Endothelial cell (in vitro differentiated cells): ENCODE results near the gene CCNY. TPM values are rescaled to one million over a fixed set of nuclear protein-coding genes. Genes with fewer than 3 reads are reported as not detected.

Source experiments
- DNase-seq: peaks from one replicate; pipeline ENCODE4 v3.0.0; 2021; ENCODE audit warnings: low spot score
- H3K27ac Mint-ChIP-seq: one replicate; pipeline ENCODE4 v1.8.0; 2021; ENCODE audit warnings: mixed read lengths, inconsistent platforms; ENCODE audit not compliant: unreplicated experiment
- H3K27me3 Mint-ChIP-seq: one replicate; pipeline ENCODE4 v1.8.0; 2021; ENCODE audit warnings: mild to moderate bottlenecking, moderate library complexity, mixed read lengths, inconsistent platforms; ENCODE audit not compliant: unreplicated experiment
- H3K36me3 Mint-ChIP-seq: one replicate; pipeline ENCODE4 v1.8.0; 2021; ENCODE audit warnings: mild to moderate bottlenecking, low read depth, mixed read lengths, inconsistent platforms; ENCODE audit not compliant: unreplicated experiment
- H3K4me1 Mint-ChIP-seq: one replicate; pipeline ENCODE4 v1.8.0; 2021; ENCODE audit warnings: mild to moderate bottlenecking, mixed read lengths, inconsistent platforms; ENCODE audit not compliant: unreplicated experiment
- H3K4me3 Mint-ChIP-seq: one replicate; pipeline ENCODE4 v1.8.0; 2021; ENCODE audit warnings: mild to moderate bottlenecking, mixed read lengths, inconsistent platforms; ENCODE audit not compliant: unreplicated experiment
- H3K9me3 Mint-ChIP-seq: one replicate; pipeline ENCODE4 v1.8.0; 2021; ENCODE audit warnings: mixed read lengths, inconsistent platforms; ENCODE audit not compliant: unreplicated experiment
- CTCF ChIP-seq: fragments of 200-600 bp; sonication (generic); IDR thresholded peaks from one replicate; pipeline ENCODE4 v1.5.0; 2021; ENCODE audit warnings: antibody characterized with exemption; ENCODE audit not compliant: unreplicated experiment
- total RNA-seq: library from RNA; stranded (reverse); fragmentation: NEBNext Ultra II Directional; extraction: Animal tissue kit (Norgen Biotek cat#: 25700); gene quantifications from one replicate; pipeline ENCODE4 v1.2.1, GENCODE V29; 2021; ENCODE audit not compliant: unreplicated experiment

Gene CCNY
- total RNA-seq, 1 donor from 2014 or later: 169 TPM

DNA sequence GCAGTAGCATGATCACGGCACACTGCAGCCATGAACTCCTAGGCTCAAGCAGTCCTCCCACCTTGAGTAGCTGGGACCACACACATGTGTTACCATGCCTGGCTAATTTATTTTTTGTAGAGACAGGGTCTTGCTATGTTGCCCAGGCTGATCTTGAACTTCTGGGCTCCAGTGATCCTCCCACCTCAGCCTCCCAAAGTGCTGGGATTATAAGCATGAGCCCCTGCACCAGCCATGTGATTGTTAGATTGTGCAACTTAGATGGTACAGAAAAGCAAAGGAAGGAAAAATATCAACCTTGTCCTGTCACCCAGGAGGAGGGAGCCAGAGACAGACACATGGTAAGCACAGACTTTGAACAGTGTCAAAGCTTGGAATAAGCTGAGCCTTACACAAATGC, 73.5 kb downstream of the CCNY start:
- no peak for DNase-seq
- Mint-ChIP-seq H3K27ac (no peak overlapping the region), H3K9me3 (peaks cover 8% of the 10 kb centered on the region), H3K4me1 (peaks cover 34% of the 10 kb centered on the region), H3K27me3 (peaks cover 6% of the 10 kb centered on the region), H3K36me3 (peaks cover 26% of the 10 kb centered on the region), H3K4me3 (no peak overlapping the region)
- no peak for TF ChIP-seq CTCF

GRCh38 chr10:35412003-35412723, 75.9 kb downstream of the CCNY start:
- no peak for DNase-seq
- Mint-ChIP-seq H3K4me3 (no peak overlapping the region), H3K36me3 (peaks cover 29% of the 10 kb centered on the region), H3K9me3 (peaks cover 8% of the 10 kb centered on the region), H3K27me3 (peaks cover 9% of the 10 kb centered on the region), H3K4me1 (peaks cover 53% of the 10 kb centered on the region), H3K27ac (no peak overlapping the region)
- no peak for TF ChIP-seq CTCF

DNA sequence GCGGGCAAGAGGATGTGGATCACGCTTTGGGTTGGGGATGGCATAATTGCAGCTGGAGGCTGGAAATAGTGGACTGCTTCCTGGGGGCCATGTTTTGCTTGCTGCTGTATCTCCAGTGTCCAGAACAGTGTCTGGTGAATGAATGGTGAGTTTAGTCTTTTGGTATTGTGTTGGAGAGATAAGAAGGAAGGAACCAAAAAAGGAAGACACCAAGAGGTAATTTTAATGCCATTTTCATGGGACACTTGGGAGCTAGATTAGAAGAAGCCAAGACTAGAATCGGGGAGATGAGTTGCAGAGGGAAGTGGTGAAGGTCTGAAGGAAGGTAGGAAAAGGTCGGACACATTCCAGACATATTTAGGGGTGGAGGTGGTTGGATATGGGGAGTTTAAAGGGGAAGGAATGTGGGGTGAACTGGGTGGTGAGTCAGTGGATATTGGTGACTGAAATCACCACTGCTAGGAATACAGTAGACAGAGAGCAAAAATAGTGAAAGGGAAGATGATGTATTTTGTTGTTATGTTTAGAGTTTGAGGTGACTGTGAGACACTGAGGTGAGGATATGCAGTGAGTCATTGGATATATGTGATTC, 76.7 kb downstream of the CCNY start:
- no peak overlapping the region for H3K4me3 Mint-ChIP-seq
- no peaks in the 10 kb centered on the region for H3K9me3 Mint-ChIP-seq
- DNase-seq: no peak
- peaks cover 20% of the 10 kb centered on the region for H3K36me3 Mint-ChIP-seq
- peaks cover 53% of the 10 kb centered on the region for H3K4me1 Mint-ChIP-seq
- no peak for TF ChIP-seq CTCF
- H3K27ac Mint-ChIP-seq: no peak overlapping the region
- H3K27me3 Mint-ChIP-seq: peaks cover 9% of the 10 kb centered on the region

- peaks cover 50% of the 10 kb centered on the region for H3K4me1 Mint-ChIP-seq
- H3K27me3 Mint-ChIP-seq: peaks cover 14% of the 10 kb centered on the region
- TF ChIP-seq CTCF: no peak
- no peaks in the 10 kb centered on the region for H3K9me3 Mint-ChIP-seq
- peak overlapping the region; percentile 12 for H3K4me3 Mint-ChIP-seq
- H3K27ac Mint-ChIP-seq: no peak overlapping the region
- peaks cover 14% of the 10 kb centered on the region for H3K36me3 Mint-ChIP-seq
- DNase-seq: no peak
Measured at GRCh38 chr10:35413985-35414861, 77.9 kb downstream of the CCNY start.
